ENCODE measurements around the gene FUT2.
"Not testable (repeated sequence)": the region's sequence is repeated elsewhere in the genome, so short reads cannot be mapped to it uniquely, and the experiment has no call there.

FUT2 gene

GRCh38 chr19:48651683-48652048 is 44.1 kb upstream of the FUT2 start:
- H3K4me3 ChIP-seq (ENCODE audit: low read depth, low read length), result no peak overlapping the region
- TF ChIP-seq CTCF (IDR thresholded peaks at IDR 0.05; ENCODE audit: low read depth, low read length) (no peak), MAX (IDR thresholded peaks at IDR 0.05; ENCODE audit: low read depth, low read length) (no peak), POLR2A (IDR thresholded peaks at IDR 0.05; ENCODE audit: extremely low read depth, insufficient read length) (no peak), MYC (IDR thresholded peaks at IDR 0.05; ENCODE audit: low read depth, low read length) (no peak)

GRCh38 chr19:48654299-48655059 is 41.3 kb upstream of the FUT2 start:
- TF ChIP-seq CTCF (IDR thresholded peaks at IDR 0.05; ENCODE audit: low read depth, low read length) (no peak), POLR2A (IDR thresholded peaks at IDR 0.05; ENCODE audit: extremely low read depth, insufficient read length) (no peak), MAX (IDR thresholded peaks at IDR 0.05; ENCODE audit: low read depth, low read length) (peak; percentile 35; the same call in 1 of the 2 replicates), MYC (IDR thresholded peaks at IDR 0.05; ENCODE audit: low read depth, low read length) (no peak)
- no peak overlapping the region for H3K4me3 ChIP-seq (ENCODE audit: low read depth, low read length)
- peak; percentile 49 for DNase-seq (ENCODE audit: low read depth)

More at GRCh38 chr19:48651683-48652048, 44.1 kb upstream of the FUT2 start:
- no peak for DNase-seq (ENCODE audit: low read depth)

- no peak for DNase-seq (ENCODE audit: low read depth)
- no peak overlapping the region for H3K4me3 ChIP-seq (ENCODE audit: low read depth, low read length)
- TF ChIP-seq MAX (IDR thresholded peaks at IDR 0.05; ENCODE audit: low read depth, low read length), result no peak
- TF ChIP-seq MYC (IDR thresholded peaks at IDR 0.05; ENCODE audit: low read depth, low read length), result no peak
- TF ChIP-seq CTCF (IDR thresholded peaks at IDR 0.05; ENCODE audit: low read depth, low read length), result no peak
Observed at GRCh38 chr19:48656840-48657474, 38.8 kb upstream of the FUT2 start.

- not testable (repeated sequence) for DNase-seq (ENCODE audit: low read depth); H3K4me3 ChIP-seq (ENCODE audit: low read depth, low read length)
Observed at GRCh38 chr19:48657828-48658227, 37.9 kb upstream of the FUT2 start.

- TF ChIP-seq MAX (IDR thresholded peaks at IDR 0.05; ENCODE audit: low read depth, low read length), result no peak
- H3K4me3 ChIP-seq (ENCODE audit: low read depth, low read length), result no peak overlapping the region
- DNase-seq (ENCODE audit: low read depth), result no peak
Observed at GRCh38 chr19:48658483-48658882, 37.3 kb upstream of the FUT2 start.

- H3K4me3 ChIP-seq (ENCODE audit: low read depth, low read length), result no peak overlapping the region
- no peak for TF ChIP-seq POLR2A (IDR thresholded peaks at IDR 0.05; ENCODE audit: extremely low read depth, insufficient read length)
- peak; percentile 60 for DNase-seq (ENCODE audit: low read depth)
Observed at GRCh38 chr19:48659768-48660167, 36.0 kb upstream of the FUT2 start.

GRCh38 chr19:48660852-48661710 is 34.7 kb upstream of the FUT2 start:
- TF ChIP-seq POLR2A (IDR thresholded peaks at IDR 0.05; ENCODE audit: extremely low read depth, insufficient read length) (no peak), CTCF (IDR thresholded peaks at IDR 0.05; ENCODE audit: low read depth, low read length) (no peak), MYC (IDR thresholded peaks at IDR 0.05; ENCODE audit: low read depth, low read length) (no peak), MAX (IDR thresholded peaks at IDR 0.05; ENCODE audit: low read depth, low read length) (no peak)
- DNase-seq (ENCODE audit: low read depth), result peak; percentile 98
- H3K4me3 ChIP-seq (ENCODE audit: low read depth, low read length), result no peak overlapping the region
